Measurements from ENCODE around the gene SHANK3. TPM values are rescaled to one million over a fixed set of nuclear protein-coding genes. Genes with fewer than 3 reads are reported as not detected.
A peak's percentile ranks its signal among the peaks of the same experiment; 100 is the strongest.

SHANK3 gene
- total and polyA plus RNA-seq, 2 experiments from 2014 or later, result 3.3 to 14.4 TPM

DNA sequence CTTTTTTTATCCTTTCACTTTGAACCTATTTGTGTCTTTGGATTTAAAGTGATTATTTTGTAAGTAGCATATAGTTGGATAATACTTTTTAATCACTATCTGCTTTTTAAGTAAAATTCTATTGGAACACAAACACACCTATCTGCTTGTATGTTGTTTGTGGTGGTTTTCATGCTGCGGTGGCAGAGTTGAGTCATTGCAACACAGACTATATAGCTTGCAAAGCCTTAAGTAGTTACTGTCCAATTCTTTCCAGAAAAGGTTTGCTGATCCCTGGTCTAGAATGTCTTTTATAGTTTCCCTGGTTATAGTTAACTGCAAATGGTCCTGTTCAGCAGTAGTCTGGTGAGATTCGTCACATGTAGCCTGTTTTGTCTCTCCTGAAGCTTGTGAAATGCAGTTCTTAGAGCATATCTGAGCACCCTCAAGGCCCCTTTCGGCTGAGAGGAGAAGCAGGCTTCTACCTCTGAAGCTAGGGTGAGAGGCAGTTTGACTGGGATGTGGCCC is 21.5 kb downstream of the SHANK3 start:
- Histone ChIP-seq H3K36me3 (no peaks in the 10 kb centered on the region), H3K9me3 (ENCODE audit: low read depth) (no peaks in the 10 kb centered on the region), H3K27me3 (no peaks in the 10 kb centered on the region), H3K4me3 (no peak overlapping the region), H3K4me1 (ENCODE audit: low read depth) (no peaks in the 10 kb centered on the region), H3K27ac (no peak overlapping the region)
- TF ChIP-seq CTCF (IDR thresholded peaks at IDR 0.05; ENCODE audit: low read depth, low read length), result no peak
- DNase-seq (ENCODE audit: low read depth in 1 of 2, low spot score in 1 of 2), result peak in 1 of 2 donors; percentile 27

- TF ChIP-seq CTCF (IDR thresholded peaks at IDR 0.05; ENCODE audit: low read depth, low read length), result no peak
- Histone ChIP-seq H3K9me3 (ENCODE audit: low read depth) (no peaks in the 10 kb centered on the region), H3K36me3 (no peaks in the 10 kb centered on the region), H3K4me1 (ENCODE audit: low read depth) (no peaks in the 10 kb centered on the region), H3K4me3 (no peak overlapping the region), H3K27ac (no peak overlapping the region), H3K27me3 (no peaks in the 10 kb centered on the region)
- DNase-seq (ENCODE audit: low read depth in 1 of 2, low spot score in 1 of 2), result no peak
Observed at GRCh38 chr22:50694766-50695420, 22.3 kb downstream of the SHANK3 start.

- DNase-seq (ENCODE audit: low read depth in 1 of 2, low spot score in 1 of 2), result no peak
- no peak overlapping the region for H3K4me3 ChIP-seq
- no peak overlapping the region for H3K27ac ChIP-seq
- H3K4me1 ChIP-seq (ENCODE audit: low read depth), result no peaks in the 10 kb centered on the region
- TF ChIP-seq CTCF (IDR thresholded peaks at IDR 0.05; ENCODE audit: low read depth, low read length), result no peak
- H3K36me3 ChIP-seq, result no peaks in the 10 kb centered on the region
- H3K9me3 ChIP-seq (ENCODE audit: low read depth), result no peaks in the 10 kb centered on the region
- no peaks in the 10 kb centered on the region for H3K27me3 ChIP-seq
Observed at GRCh38 chr22:50695421-50696250, 23.0 kb downstream of the SHANK3 start.

GRCh38 chr22:50696251-50696798 is 23.7 kb downstream of the SHANK3 start:
- Histone ChIP-seq H3K9me3 (ENCODE audit: low read depth) (no peaks in the 10 kb centered on the region), H3K27me3 (no peaks in the 10 kb centered on the region), H3K36me3 (no peaks in the 10 kb centered on the region), H3K4me3 (no peak overlapping the region), H3K4me1 (ENCODE audit: low read depth) (no peaks in the 10 kb centered on the region), H3K27ac (no peak overlapping the region)
- DNase-seq (ENCODE audit: low read depth in 1 of 2, low spot score in 1 of 2), result no peak
- no peak for TF ChIP-seq CTCF (IDR thresholded peaks at IDR 0.05; ENCODE audit: low read depth, low read length)

DNA sequence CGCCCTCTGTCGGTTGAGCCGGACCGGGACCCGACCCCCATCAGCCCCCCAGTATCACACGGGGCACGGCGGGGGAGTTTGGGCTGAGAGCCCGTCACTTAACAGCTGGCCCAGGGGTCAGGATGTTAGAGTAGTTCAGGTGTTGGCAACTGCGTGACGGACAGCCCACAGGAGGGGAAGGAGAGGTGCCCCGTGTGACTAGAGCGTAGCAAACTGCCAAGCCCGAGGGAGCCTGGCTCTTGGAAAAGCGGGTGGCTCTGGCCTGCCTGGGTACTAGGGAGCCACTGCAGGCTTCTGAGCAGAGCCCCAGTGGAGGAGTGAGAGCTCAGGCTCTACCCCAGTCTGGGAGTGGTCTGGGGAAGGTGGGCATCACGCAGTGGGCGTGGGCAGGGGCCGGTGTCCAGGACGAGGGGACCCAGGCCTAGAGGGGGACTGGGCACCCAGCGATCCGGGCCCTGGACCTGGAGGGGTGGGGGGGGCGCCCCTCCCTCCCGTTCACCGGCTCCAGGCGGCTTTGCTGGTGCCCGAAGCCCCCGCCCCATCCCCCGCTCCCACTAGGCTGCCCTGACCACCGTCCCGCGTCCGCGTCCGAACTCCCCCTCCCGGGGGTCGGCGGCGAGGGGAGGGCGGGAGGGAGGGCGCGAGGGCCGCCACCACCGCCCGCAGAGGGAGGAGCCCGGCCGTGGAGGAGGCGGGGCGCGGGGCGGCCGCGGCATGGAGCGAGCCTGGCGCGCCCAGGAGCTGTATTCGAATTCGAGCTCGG is 24.4 kb downstream of the SHANK3 start:
- Histone ChIP-seq H3K27ac (no peak overlapping the region), H3K4me1 (ENCODE audit: low read depth) (no peaks in the 10 kb centered on the region), H3K4me3 (peak overlapping the region; percentile 55), H3K27me3 (no peaks in the 10 kb centered on the region), H3K9me3 (ENCODE audit: low read depth) (no peaks in the 10 kb centered on the region), H3K36me3 (no peaks in the 10 kb centered on the region)
- TF ChIP-seq CTCF (IDR thresholded peaks at IDR 0.05; ENCODE audit: low read depth, low read length), result peak; percentile 73
- peak; percentile 39 to 72 for DNase-seq (ENCODE audit: low read depth in 1 of 2, low spot score in 1 of 2)

Measured in cardiac muscle cell (in vitro differentiated cells and primary cell).